Aorta (tissue), 5 donors: ENCODE results near the gene SLIT3. TPM values are rescaled to one million over a fixed set of nuclear protein-coding genes. Genes with fewer than 3 reads are reported as not detected.

Experiments
- ATAC-seq: fragments of 200-7000 bp; cut with Tn5 transposase; one replicate; pipeline ENCODE4 v1.9.1; 2022; ENCODE audit warnings: moderate library complexity; ENCODE audit not compliant: low FRiP score
- DNase-seq, 2 donors: peaks; one replicate each; pipeline ENCODE4 v3.0.0-alpha.2; 2020
- H3K27ac ChIP-seq, 2 donors: one replicate each; pipeline ENCODE4 v1.5.1; 2013; ENCODE audit warnings: low read length in 2 of 2, mild to moderate bottlenecking in 2 of 2, moderate library complexity in 2 of 2, control low read depth in 1 of 2, inconsistent platforms in 1 of 2, low read depth in 1 of 2
- H3K27me3 ChIP-seq, 2 donors: one replicate each; pipeline ENCODE4 v1.6.1; 2013; ENCODE audit warnings: control low read depth in 1 of 2, low read length in 1 of 2, mild to moderate bottlenecking in 1 of 2, moderate library complexity in 1 of 2; ENCODE audit not compliant: insufficient read depth in 2 of 2, control insufficient read depth in 1 of 2
- H3K36me3 ChIP-seq, 2 donors: one replicate each; pipeline ENCODE4 v1.6.1; 2013; ENCODE audit warnings: control low read depth in 1 of 2, low read length in 1 of 2, mild to moderate bottlenecking in 1 of 2; ENCODE audit not compliant: insufficient read depth in 2 of 2, control insufficient read depth in 1 of 2
- H3K4me1 ChIP-seq, 2 donors: one replicate each; pipeline ENCODE4 v1.6.1; 2013; ENCODE audit warnings: low read length in 2 of 2, control low read depth in 1 of 2, mild to moderate bottlenecking in 1 of 2, moderate library complexity in 1 of 2; ENCODE audit not compliant: insufficient read depth in 2 of 2, control insufficient read depth in 1 of 2
- H3K4me3 ChIP-seq, 2 donors: one replicate each; pipeline ENCODE4 v1.5.1; 2013; ENCODE audit warnings: low read length in 2 of 2, control low read depth in 1 of 2, mild to moderate bottlenecking in 1 of 2
- H3K9me3 ChIP-seq: one replicate; pipeline ENCODE4 v1.6.1; 2013; ENCODE audit warnings: mild to moderate bottlenecking, low read length; ENCODE audit not compliant: control insufficient read depth
- WGBS, 2 donors: extraction: QIAGEN DNeasy Blood & Tissue Kit; methylation state at CpG; one replicate each; pipeline ENCODE4 v1.1.7; 2013; 5-methylcytosine and 5-hydroxymethylcytosine counted together
- intact Hi-C, 2 donors: fragments of 100-400 bp; cut with DNase I; formaldehyde crosslinking; loops; one replicate each; pipeline versions ENCODE4 v1.14.2 to v1.15.0; 2022
- polyA plus RNA-seq, 2 donors: library from polyadenylated mRNA; stranded (reverse); fragments of 200-250 nt; gene quantifications; one replicate each; pipeline ENCODE4 v1.2.3, GENCODE V29; 2013
- total RNA-seq, 2 donors: library from RNA; stranded (reverse); fragmentation: NEBNext Ultra II Directional; extraction: Animal tissue kit (Norgen Biotek cat#: 25700); gene quantifications; one replicate each; pipeline ENCODE4 v1.2.1, GENCODE V29; 2021
- donor health status: healthy with polysubstance abuse.
- donor health status: Bipolar disorder and iron deficiency.
- donor health status: DM: no; HTN: no; CAD: no.
- donor health status: DM: no; HTN: no; CAD: no.
- donor health status: DM: yes; HTN: yes; CAD: no.

Gene SLIT3
- total and polyA plus RNA-seq, 4 donors, result 8.6 to 108 (median 77.0) TPM

- Histone ChIP-seq H3K4me1 (no peaks in the 10 kb centered on the region), H3K9me3 (no peaks in the 10 kb centered on the region), H3K36me3 (peaks cover 0 to 4% of the 10 kb centered on the region in 2 donors), H3K27me3 (no peaks in the 10 kb centered on the region), H3K4me3 (no peak overlapping the region), H3K27ac (no peak overlapping the region)
- WGBS, 2 donors, result 43 to 54% methylated on average over 3 of the region's 3 CpGs
- no peak for DNase-seq
- ATAC-seq, result no peak
- intact Hi-C loops, result no loop called here
Observed at GRCh38 chr5:168661593-168662485, 639.1 kb downstream of the SLIT3 start.

- WGBS, 2 donors, result 78 to 81% methylated on average over 4 of the region's 4 CpGs
- Histone ChIP-seq H3K36me3 (no peaks in the 10 kb centered on the region), H3K27ac (no peak overlapping the region), H3K9me3 (no peaks in the 10 kb centered on the region), H3K27me3 (no peaks in the 10 kb centered on the region), H3K4me1 (no peaks in the 10 kb centered on the region), H3K4me3 (no peak overlapping the region)
- intact Hi-C loops, result no loop called here
- ATAC-seq, result no peak
- no peak for DNase-seq
Observed at GRCh38 chr5:168660691-168661090, 640.2 kb downstream of the SLIT3 start.

DNA sequence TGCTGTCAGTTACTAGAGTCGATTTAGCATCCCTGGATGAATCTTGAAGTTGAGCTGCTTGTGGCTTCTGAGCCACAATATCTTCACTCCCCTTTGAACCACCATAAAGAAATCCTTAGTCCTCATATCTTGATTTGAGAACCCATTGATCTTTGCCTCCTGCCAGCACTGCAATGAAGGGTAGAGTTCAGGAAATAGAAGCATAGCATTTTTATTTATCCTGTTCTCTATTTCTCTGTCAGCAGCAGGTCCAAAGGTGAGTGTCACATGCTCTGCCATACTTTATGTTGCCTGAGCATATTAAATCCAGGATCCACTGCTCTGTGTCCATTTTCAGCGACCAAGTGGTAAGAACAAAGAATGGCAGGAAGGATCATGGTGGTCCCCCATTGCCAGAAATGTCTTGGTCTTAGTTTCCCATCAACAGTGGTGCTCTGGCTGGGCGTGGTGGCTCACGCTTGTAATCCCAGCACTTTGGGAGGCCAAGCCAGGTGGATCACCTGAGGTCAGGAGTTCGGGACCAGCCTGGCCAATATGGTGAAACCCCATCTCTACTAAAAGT, 641.6 kb downstream of the SLIT3 start:
- no peak for DNase-seq
- WGBS, 2 donors, result 88 to 92% methylated on average over 5 of the region's 5 CpGs
- Histone ChIP-seq H3K27ac (no peak overlapping the region), H3K4me1 (no peaks in the 10 kb centered on the region), H3K4me3 (no peak overlapping the region), H3K27me3 (no peaks in the 10 kb centered on the region), H3K9me3 (no peaks in the 10 kb centered on the region), H3K36me3 (no peaks in the 10 kb centered on the region)
- intact Hi-C loops, result no loop called here
- no peak for ATAC-seq

DNA sequence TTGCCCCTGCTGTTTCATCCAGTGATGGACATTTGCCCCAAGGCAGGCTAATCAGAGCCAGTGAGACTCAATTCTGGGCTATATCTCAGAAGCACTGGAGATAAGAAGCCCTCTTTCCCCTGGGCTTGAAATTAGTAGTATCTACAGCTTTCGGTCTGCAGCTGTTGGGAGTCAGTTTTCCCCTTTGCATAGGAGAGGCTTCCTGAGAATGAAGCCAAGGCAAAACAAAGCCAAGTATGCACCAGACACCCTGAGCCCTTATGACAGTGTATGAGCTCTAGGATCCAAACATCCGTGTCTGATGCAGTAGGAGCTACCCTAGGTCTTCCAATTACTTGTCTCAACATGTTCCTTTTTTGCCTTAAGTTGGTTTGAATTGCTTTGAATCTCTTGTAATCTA, 642.5 kb downstream of the SLIT3 start:
- Histone ChIP-seq H3K9me3 (no peaks in the 10 kb centered on the region), H3K4me1 (no peaks in the 10 kb centered on the region), H3K27me3 (no peaks in the 10 kb centered on the region), H3K4me3 (no peak overlapping the region), H3K27ac (no peak overlapping the region), H3K36me3 (no peaks in the 10 kb centered on the region)
- DNase-seq (no peak), ATAC-seq (no peak)
- intact Hi-C loops, result no loop called here
- whole genome bisulfite sequencing, 2 donors, result 64 to 69% methylated on average over 2 of the region's 2 CpGs

GRCh38 chr5:168656633-168657032, 644.3 kb downstream of the SLIT3 start:
- WGBS, 2 donors, result 46 to 47% methylated on average over 3 of the region's 3 CpGs
- DNase-seq (no peak), ATAC-seq (no peak)
- H3K27me3 ChIP-seq, result no peaks in the 10 kb centered on the region
- H3K4me3 ChIP-seq, result no peak overlapping the region
- H3K36me3 ChIP-seq, result no peaks in the 10 kb centered on the region
- intact Hi-C loops, result no loop called here
- H3K4me1 ChIP-seq, result no peaks in the 10 kb centered on the region
- H3K27ac ChIP-seq, result no peak overlapping the region
- H3K9me3 ChIP-seq, result no peaks in the 10 kb centered on the region

GRCh38 chr5:168655316-168655715, 645.6 kb downstream of the SLIT3 start:
- no peak for DNase-seq
- Histone ChIP-seq H3K36me3 (no peaks in the 10 kb centered on the region), H3K27ac (no peak overlapping the region), H3K4me3 (no peak overlapping the region), H3K27me3 (no peaks in the 10 kb centered on the region), H3K9me3 (no peaks in the 10 kb centered on the region), H3K4me1 (no peaks in the 10 kb centered on the region)
- intact Hi-C loops, result no loop called here
- 95 to 99% methylated on average over 5 of the region's 5 CpGs for WGBS, 2 donors
- no peak for ATAC-seq

DNA sequence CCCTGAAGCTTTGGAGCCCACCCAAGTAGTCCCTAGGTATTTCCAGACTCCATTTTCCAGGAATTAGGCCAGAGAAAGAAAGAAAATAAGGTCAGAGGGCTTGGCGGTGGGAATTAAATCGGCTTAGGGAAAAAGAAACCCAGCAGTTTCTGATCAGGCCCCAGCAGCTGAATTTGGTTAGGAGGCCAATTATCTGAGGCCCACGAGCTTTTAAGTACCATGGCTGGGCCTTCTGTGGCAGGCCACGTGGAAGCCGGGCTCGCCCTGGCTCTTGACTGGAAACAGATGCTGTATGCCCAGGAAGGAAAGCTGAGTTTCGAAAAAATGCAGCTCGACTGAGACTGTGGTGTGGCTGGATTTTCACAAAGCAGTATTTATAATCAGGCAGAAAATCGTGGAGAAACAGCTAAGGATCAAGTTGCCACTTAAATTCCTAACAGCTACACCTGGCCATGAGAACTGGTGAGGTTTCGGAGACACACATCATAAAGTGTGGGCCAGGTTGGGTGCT, 646.7 kb downstream of the SLIT3 start:
- intact Hi-C loops, result no loop called here
- ATAC-seq, result peak; percentile 9
- H3K4me1 ChIP-seq, result no peaks in the 10 kb centered on the region
- H3K27me3 ChIP-seq, result no peaks in the 10 kb centered on the region
- no peak overlapping the region for H3K27ac ChIP-seq
- DNase-seq, result peak in 1 of 2 donors; percentile 64
- no peaks in the 10 kb centered on the region for H3K9me3 ChIP-seq
- H3K4me3 ChIP-seq, result no peak overlapping the region
- WGBS, 2 donors, result 26 to 29% methylated on average over 10 of the region's 10 CpGs
- no peaks in the 10 kb centered on the region for H3K36me3 ChIP-seq

GRCh38 chr5:168653626-168654025, 647.3 kb downstream of the SLIT3 start:
- 63% methylated on average over 4 of the region's 4 CpGs for WGBS, 2 donors
- ATAC-seq (no peak), DNase-seq (no peak)
- intact Hi-C loops, result no loop called here
- H3K4me3 ChIP-seq, result no peak overlapping the region
- H3K27ac ChIP-seq, result no peak overlapping the region
- H3K36me3 ChIP-seq, result no peaks in the 10 kb centered on the region
- H3K27me3 ChIP-seq, result no peaks in the 10 kb centered on the region
- no peaks in the 10 kb centered on the region for H3K4me1 ChIP-seq
- no peaks in the 10 kb centered on the region for H3K9me3 ChIP-seq

DNA sequence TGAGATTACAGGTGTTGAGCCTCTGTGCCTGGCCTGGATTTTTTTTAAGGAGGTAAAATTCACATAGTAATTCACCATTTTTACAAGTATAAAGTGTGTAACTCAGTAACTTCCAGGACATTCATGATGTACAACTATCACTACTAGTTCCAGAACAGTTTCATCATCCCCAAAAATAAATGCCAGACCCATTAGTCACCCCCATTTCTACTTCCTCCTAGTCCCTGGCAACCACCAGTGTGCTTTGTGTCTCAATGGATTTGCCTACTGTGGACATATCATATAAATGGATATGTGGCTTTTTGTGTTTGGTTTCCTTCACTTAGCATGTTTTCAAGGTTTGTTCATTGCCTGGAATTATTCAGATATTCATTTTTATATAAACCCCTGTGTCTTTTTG, 649.3 kb downstream of the SLIT3 start:
- no peaks in the 10 kb centered on the region for H3K9me3 ChIP-seq
- no peaks in the 10 kb centered on the region for H3K36me3 ChIP-seq
- DNase-seq (no peak), ATAC-seq (peak; percentile 62)
- no peak overlapping the region for H3K4me3 ChIP-seq
- intact Hi-C loops, result no loop called here
- H3K4me1 ChIP-seq, result no peaks in the 10 kb centered on the region
- no peaks in the 10 kb centered on the region for H3K27me3 ChIP-seq
- H3K27ac ChIP-seq, result no peak overlapping the region
